C4-2B (cell line): ENCODE data around the gene BHLHE23.

ENCODE experiments used
- H3K27ac ChIP-seq: fragments of 450-650 bp; 2 replicates; pipeline ENCODE4 v1.5.1; 2017
- CTCF ChIP-seq: fragments of 450-650 bp; conservative IDR thresholded peaks from 2 replicates; pipeline ENCODE4 v1.5.1; 2017; ENCODE audit warnings: mild to moderate bottlenecking
- ZFX ChIP-seq: fragments of 450-650 bp; IDR thresholded peaks from 2 replicates; pipeline ENCODE4 v1.6.1; 2017

Gene BHLHE23

GRCh38 chr20:63051911-63052310 is 45.1 kb upstream of the BHLHE23 start:
- TF ChIP-seq ZFX: no peak
- TF ChIP-seq CTCF: no peak
- H3K27ac ChIP-seq: no peak overlapping the region

- TF ChIP-seq CTCF (no peak), ZFX (no peak)
- H3K27ac ChIP-seq: no peak overlapping the region
Measured at GRCh38 chr20:63051186-63051860, 44.6 kb upstream of the BHLHE23 start.

- TF ChIP-seq CTCF: no peak
- H3K27ac ChIP-seq: no peak overlapping the region
Measured at GRCh38 chr20:63050406-63050805, 43.6 kb upstream of the BHLHE23 start.

- TF ChIP-seq CTCF: no peak
- no peak for TF ChIP-seq ZFX
- no peak overlapping the region for H3K27ac ChIP-seq
Measured at GRCh38 chr20:63049561-63050221, 42.9 kb upstream of the BHLHE23 start.

GRCh38 chr20:63049191-63049518 is 42.4 kb upstream of the BHLHE23 start:
- H3K27ac ChIP-seq: no peak overlapping the region
- TF ChIP-seq CTCF: no peak
- TF ChIP-seq ZFX: no peak

GRCh38 chr20:63048516-63049190 is 41.9 kb upstream of the BHLHE23 start:
- TF ChIP-seq ZFX (no peak), CTCF (no peak)
- H3K27ac ChIP-seq: no peak overlapping the region

GRCh38 chr20:63047946-63048345 is 41.2 kb upstream of the BHLHE23 start:
- TF ChIP-seq ZFX: no peak
- no peak for TF ChIP-seq CTCF
- no peak overlapping the region for H3K27ac ChIP-seq
